ENCODE measurements around the gene SAP25. TPM values are rescaled to one million over a fixed set of nuclear protein-coding genes. Genes with fewer than 3 reads are reported as not detected.

Gene SAP25
- total RNA-seq, 4 donors from 2014 or later = 1.5 to 6.2 TPM; not detected in 2

GRCh38 chr7:100595188-100595587, 21.5 kb upstream of the SAP25 start:
- H3K27me3 ChIP-seq = no peaks in the 10 kb centered on the region
- no peaks in the 10 kb centered on the region for H3K9me3 ChIP-seq
- H3K36me3 ChIP-seq = no peaks in the 10 kb centered on the region
- no peak for DNase-seq
- H3K27ac ChIP-seq = no peak overlapping the region
- WGBS, 2 donors = 96 to 97% methylated on average over 7 of the region's 7 CpGs
- no peaks in the 10 kb centered on the region for H3K4me1 ChIP-seq
- TF ChIP-seq POLR2A (IDR thresholded peaks at IDR 0.05) (no peak), CTCF (IDR thresholded peaks at IDR 0.05) (no peak)
- no peak overlapping the region for H3K4me3 ChIP-seq (replicated peaks in 1 of 3)
- intact Hi-C loops (cut with DNase I) = no loop called here

- no peak for DNase-seq
- TF ChIP-seq CTCF (IDR thresholded peaks at IDR 0.05) (no peak), POLR2A (IDR thresholded peaks at IDR 0.05) (no peak)
- peaks cover 0 to 5% of the 10 kb centered on the region in 2 donors for H3K4me1 ChIP-seq
- H3K36me3 ChIP-seq = no peaks in the 10 kb centered on the region
- intact Hi-C loops (cut with DNase I) = no loop called here
- 95 to 97% methylated on average over 17 of the region's 17 CpGs for WGBS, 2 donors
- H3K4me3 ChIP-seq (replicated peaks in 1 of 3) = no peak overlapping the region
- no peaks in the 10 kb centered on the region for H3K27me3 ChIP-seq
- H3K27ac ChIP-seq = no peak overlapping the region
- no peaks in the 10 kb centered on the region for H3K9me3 ChIP-seq
These were observed 17.9 kb upstream of the SAP25 start for GRCh38 chr7:100591596-100591995.

- no peak for DNase-seq
These were observed 16.5 kb upstream of the SAP25 start for GRCh38 chr7:100590077-100590737.

GRCh38 chr7:100589341-100589947, 15.7 kb upstream of the SAP25 start:
- DNase-seq = no peak
- Histone ChIP-seq H3K9me3 (no peaks in the 10 kb centered on the region), H3K4me3 (replicated peaks in 1 of 3) (no peak overlapping the region), H3K27ac (no peak overlapping the region), H3K27me3 (no peaks in the 10 kb centered on the region), H3K4me1 (peaks cover 10 to 11% of the 10 kb centered on the region in 2 donors), H3K36me3 (no peaks in the 10 kb centered on the region)
- intact Hi-C loops (cut with DNase I) = no loop called here
- 47 to 57% methylated on average over 7 of the region's 7 CpGs for WGBS, 2 donors
- no peak for TF ChIP-seq CTCF (IDR thresholded peaks at IDR 0.05)
- no peak for TF ChIP-seq POLR2A (IDR thresholded peaks at IDR 0.05)

More at GRCh38 chr7:100590077-100590737, 16.5 kb upstream of the SAP25 start:
- intact Hi-C loops (cut with DNase I) = no loop called here
- H3K4me1 ChIP-seq = peaks cover 3 to 5% of the 10 kb centered on the region in 2 donors
- H3K27ac ChIP-seq = peak overlapping the region in 1 of 3 donors; percentile 8
- 45 to 49% methylated on average over 20 of the region's 20 CpGs for WGBS, 2 donors
- H3K4me3 ChIP-seq (replicated peaks in 1 of 3) = no peak overlapping the region
- TF ChIP-seq CTCF (IDR thresholded peaks at IDR 0.05) (no peak), POLR2A (IDR thresholded peaks at IDR 0.05) (no peak)
- H3K27me3 ChIP-seq = no peaks in the 10 kb centered on the region
- H3K9me3 ChIP-seq = no peaks in the 10 kb centered on the region
- H3K36me3 ChIP-seq = no peaks in the 10 kb centered on the region

- H3K27ac ChIP-seq = no peak overlapping the region
- no peak overlapping the region for H3K4me3 ChIP-seq (replicated peaks in 1 of 3)
- H3K9me3 ChIP-seq = no peaks in the 10 kb centered on the region
- H3K4me1 ChIP-seq = peaks cover 20 to 21% of the 10 kb centered on the region in 2 donors
- no peak for DNase-seq
- H3K27me3 ChIP-seq = no peaks in the 10 kb centered on the region
- H3K36me3 ChIP-seq = no peaks in the 10 kb centered on the region
- 71 to 80% methylated on average over 1 of the region's 1 CpG for WGBS, 2 donors
- no peak for TF ChIP-seq POLR2A (IDR thresholded peaks at IDR 0.05)
- TF ChIP-seq CTCF (IDR thresholded peaks at IDR 0.05) = peak in 3 of 6 experiments; percentile 26 to 40 (median 31)
- intact Hi-C loops (cut with DNase I) = no loop called here
These were observed 14.7 kb upstream of the SAP25 start for GRCh38 chr7:100588438-100588837.
